Duodenal mucosa (tissue), 2 donors: ENCODE results near the gene OR6A2.

Source experiments
- H3K27ac ChIP-seq: one replicate; pipeline ENCODE4 v1.7.0; 2013; ENCODE audit warnings: low read depth, low read length
- H3K27me3 ChIP-seq, 2 donors: one replicate each; pipeline ENCODE4 v1.7.0; 2013; ENCODE audit warnings: low read length in 2 of 2, control low read depth in 1 of 2; ENCODE audit not compliant: insufficient read depth in 2 of 2, control insufficient read depth in 1 of 2
- H3K36me3 ChIP-seq, 2 donors: one replicate each; pipeline ENCODE4 v1.7.0; 2013; ENCODE audit warnings: low read length in 2 of 2, control low read depth in 1 of 2; ENCODE audit not compliant: insufficient read depth in 2 of 2, control insufficient read depth in 1 of 2
- H3K4me1 ChIP-seq, 2 donors: one replicate each; pipeline ENCODE4 v1.7.0; 2013; ENCODE audit warnings: low read length in 2 of 2, control low read depth in 1 of 2; ENCODE audit not compliant: insufficient read depth in 2 of 2, control insufficient read depth in 1 of 2
- H3K4me3 ChIP-seq, 2 donors: one replicate each; pipeline ENCODE4 v1.7.0; 2013; ENCODE audit warnings: low read length in 2 of 2, low read depth in 1 of 2
- H3K9ac ChIP-seq, 2 donors: one replicate each; pipeline ENCODE4 v1.7.0; 2013; ENCODE audit warnings: low read length in 2 of 2, low read depth in 1 of 2
- H3K9me3 ChIP-seq, 2 donors: one replicate each; pipeline ENCODE4 v1.7.0; 2013; ENCODE audit warnings: low read length in 2 of 2, control low read depth in 1 of 2; ENCODE audit not compliant: control insufficient read depth in 1 of 2

Gene OR6A2

GRCh38 chr11:6742260-6742659 is 57.2 kb downstream of the OR6A2 start:
- Histone ChIP-seq H3K4me3 (peak overlapping the region; percentile 19 to 23), H3K9ac (no peak overlapping the region), H3K27me3 (no peaks in the 10 kb centered on the region), H3K36me3 (no peaks in the 10 kb centered on the region), H3K4me1 (peaks cover 4 to 16% of the 10 kb centered on the region in 2 donors), H3K27ac (no peak overlapping the region), H3K9me3 (no peaks in the 10 kb centered on the region)
